KMS-11 (cell line): ENCODE data around the gene CHKB.

Experiments
- H2AFZ ChIP-seq: fragments of 200-600 bp; sonication (generic); 2 replicates; pipeline ENCODE4 v1.6.1; 2016; ENCODE audit warnings: antibody characterized with exemption, mixed run types, low read depth
- H3K27ac ChIP-seq: fragments of 200-600 bp; sonication (generic); 2 replicates; pipeline ENCODE4 v1.6.1; 2016; ENCODE audit warnings: mild to moderate bottlenecking, mixed run types
- H3K27me3 ChIP-seq: fragments of 200-600 bp; sonication (generic); 2 replicates; pipeline ENCODE4 v1.6.1; 2017; ENCODE audit warnings: mild to moderate bottlenecking, low read depth, mixed run types, moderate library complexity; ENCODE audit not compliant: insufficient read depth
- H3K36me3 ChIP-seq: fragments of 200-600 bp; sonication (generic); 2 replicates; pipeline ENCODE4 v1.6.1; 2017; ENCODE audit warnings: mild to moderate bottlenecking, mixed run types; ENCODE audit not compliant: insufficient read depth
- H3K4me1 ChIP-seq: fragments of 200-600 bp; sonication (generic); 2 replicates; pipeline ENCODE4 v1.6.1; 2016; ENCODE audit warnings: mild to moderate bottlenecking, low read depth, mixed run types; ENCODE audit not compliant: poor library complexity, severe bottlenecking
- H3K4me2 ChIP-seq: fragments of 200-600 bp; sonication (generic); 2 replicates; pipeline ENCODE4 v1.7.0; 2016; ENCODE audit warnings: mild to moderate bottlenecking, mixed run types
- H3K4me3 ChIP-seq: fragments of 200-600 bp; sonication (generic); IDR thresholded peaks from 2 replicates; pipeline ENCODE4 v1.6.1; 2017; ENCODE audit warnings: low read depth, low read length, mixed read lengths; ENCODE audit not compliant: insufficient read depth
- H3K79me2 ChIP-seq: fragments of 200-600 bp; sonication (generic); 2 replicates; pipeline ENCODE4 v1.6.1; 2016; ENCODE audit warnings: low read depth, mixed run types; ENCODE audit not compliant: insufficient read depth
- H3K9ac ChIP-seq: fragments of 200-600 bp; sonication (generic); 2 replicates; pipeline ENCODE4 v1.6.1; 2016; ENCODE audit warnings: mild to moderate bottlenecking, mixed run types
- H4K20me1 ChIP-seq: fragments of 200-600 bp; sonication (generic); 2 replicates; pipeline ENCODE4 v1.6.1; 2016; ENCODE audit warnings: mild to moderate bottlenecking, mixed run types; ENCODE audit not compliant: insufficient read depth
- TF ChIP-seq, protein P1 (sequence below): fragments of 200-600 bp; sonication (generic); conservative IDR thresholded peaks from 2 replicates; pipeline ENCODE4 v1.6.1; 2017; ENCODE audit warnings: low read depth, mild to moderate bottlenecking, antibody characterized with exemption, low read length, moderate library complexity, mixed read lengths

Gene CHKB

DNA sequence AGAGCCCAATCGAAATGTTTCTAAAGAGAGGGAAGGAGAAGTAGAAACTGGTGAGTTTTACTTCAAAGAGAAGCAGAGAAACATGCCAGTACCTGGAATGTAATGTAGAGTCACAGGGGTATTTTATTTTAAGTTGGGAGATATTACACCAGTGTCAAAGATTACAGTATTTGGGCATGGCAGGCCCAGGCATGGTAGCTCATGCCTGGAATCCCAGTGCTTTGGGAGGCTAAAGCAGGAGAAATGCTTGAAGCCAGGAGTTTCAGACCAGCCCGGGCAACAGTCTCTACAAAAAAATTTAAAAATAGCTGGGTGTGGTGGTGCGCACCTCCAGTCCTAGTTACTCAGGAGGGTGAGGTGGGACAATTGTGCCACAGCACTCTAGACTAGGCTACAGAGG is 22.6 kb downstream of the CHKB start:
- Histone ChIP-seq H3K27ac (no peak overlapping the region), H3K79me2 (no peaks in the 10 kb centered on the region), H3K4me2 (no peak overlapping the region), H3K36me3 (no peaks in the 10 kb centered on the region), H3K27me3 (no peaks in the 10 kb centered on the region), H3K4me1 (peaks cover 6% of the 10 kb centered on the region), H2AFZ (no peak overlapping the region), H3K9ac (no peak overlapping the region), H4K20me1 (no peaks in the 10 kb centered on the region), H3K4me3 (no peak overlapping the region)
- TF ChIP-seq, protein P1, sequence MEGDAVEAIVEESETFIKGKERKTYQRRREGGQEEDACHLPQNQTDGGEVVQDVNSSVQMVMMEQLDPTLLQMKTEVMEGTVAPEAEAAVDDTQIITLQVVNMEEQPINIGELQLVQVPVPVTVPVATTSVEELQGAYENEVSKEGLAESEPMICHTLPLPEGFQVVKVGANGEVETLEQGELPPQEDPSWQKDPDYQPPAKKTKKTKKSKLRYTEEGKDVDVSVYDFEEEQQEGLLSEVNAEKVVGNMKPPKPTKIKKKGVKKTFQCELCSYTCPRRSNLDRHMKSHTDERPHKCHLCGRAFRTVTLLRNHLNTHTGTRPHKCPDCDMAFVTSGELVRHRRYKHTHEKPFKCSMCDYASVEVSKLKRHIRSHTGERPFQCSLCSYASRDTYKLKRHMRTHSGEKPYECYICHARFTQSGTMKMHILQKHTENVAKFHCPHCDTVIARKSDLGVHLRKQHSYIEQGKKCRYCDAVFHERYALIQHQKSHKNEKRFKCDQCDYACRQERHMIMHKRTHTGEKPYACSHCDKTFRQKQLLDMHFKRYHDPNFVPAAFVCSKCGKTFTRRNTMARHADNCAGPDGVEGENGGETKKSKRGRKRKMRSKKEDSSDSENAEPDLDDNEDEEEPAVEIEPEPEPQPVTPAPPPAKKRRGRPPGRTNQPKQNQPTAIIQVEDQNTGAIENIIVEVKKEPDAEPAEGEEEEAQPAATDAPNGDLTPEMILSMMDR, result no peak

DNA sequence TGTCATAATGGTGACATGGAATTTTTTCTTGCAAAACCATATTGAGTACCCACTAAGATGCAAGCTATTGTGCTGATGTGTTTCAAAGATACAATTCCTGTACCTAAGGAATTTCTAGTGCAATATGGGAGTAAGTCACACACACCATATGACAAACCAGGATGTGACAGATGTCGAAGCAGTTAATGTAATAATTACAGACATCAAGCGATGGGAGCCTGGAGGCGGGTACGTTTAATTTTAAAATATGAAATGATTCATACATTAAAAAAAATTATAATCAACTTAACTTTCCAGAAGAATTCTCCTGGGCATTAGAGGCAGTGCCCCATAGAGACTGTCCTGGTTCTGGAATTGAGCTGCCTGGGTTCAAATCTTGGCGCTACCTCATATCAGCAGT is 25.9 kb downstream of the CHKB start:
- H3K4me3 ChIP-seq, result no peak overlapping the region
- TF ChIP-seq, protein P1, result no peak
- no peaks in the 10 kb centered on the region for H3K79me2 ChIP-seq
- H2AFZ ChIP-seq, result no peak overlapping the region
- H4K20me1 ChIP-seq, result no peaks in the 10 kb centered on the region
- H3K36me3 ChIP-seq, result no peaks in the 10 kb centered on the region
- no peak overlapping the region for H3K9ac ChIP-seq
- no peaks in the 10 kb centered on the region for H3K27me3 ChIP-seq
- H3K4me1 ChIP-seq, result no peaks in the 10 kb centered on the region
- H3K27ac ChIP-seq, result no peak overlapping the region
- H3K4me2 ChIP-seq, result no peak overlapping the region

DNA sequence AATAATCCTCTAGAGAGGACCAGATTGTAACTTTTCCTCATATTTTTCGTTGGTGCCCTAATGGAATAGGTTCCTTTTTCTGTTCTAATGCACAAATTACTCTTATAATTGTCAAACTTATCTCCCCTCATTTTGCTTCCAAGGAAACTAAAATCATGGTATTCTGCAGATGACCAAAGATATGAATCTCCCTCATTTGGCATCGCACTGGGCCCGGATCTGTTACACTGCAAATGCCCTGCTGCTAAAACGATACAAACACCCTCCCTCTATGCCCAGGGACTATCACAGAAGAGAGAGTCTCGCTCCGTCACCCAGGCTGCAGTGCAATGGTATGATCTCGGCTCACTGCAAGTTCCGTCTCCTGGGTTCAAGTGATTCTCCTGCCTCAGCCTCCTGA is 29.3 kb downstream of the CHKB start:
- H3K79me2 ChIP-seq, result no peaks in the 10 kb centered on the region
- H2AFZ ChIP-seq, result no peak overlapping the region
- no peak overlapping the region for H3K4me3 ChIP-seq
- no peaks in the 10 kb centered on the region for H3K36me3 ChIP-seq
- no peaks in the 10 kb centered on the region for H3K27me3 ChIP-seq
- H3K4me2 ChIP-seq, result no peak overlapping the region
- TF ChIP-seq, protein P1, result no peak
- no peak overlapping the region for H3K9ac ChIP-seq
- H4K20me1 ChIP-seq, result no peaks in the 10 kb centered on the region
- H3K27ac ChIP-seq, result no peak overlapping the region
- no peaks in the 10 kb centered on the region for H3K4me1 ChIP-seq

DNA sequence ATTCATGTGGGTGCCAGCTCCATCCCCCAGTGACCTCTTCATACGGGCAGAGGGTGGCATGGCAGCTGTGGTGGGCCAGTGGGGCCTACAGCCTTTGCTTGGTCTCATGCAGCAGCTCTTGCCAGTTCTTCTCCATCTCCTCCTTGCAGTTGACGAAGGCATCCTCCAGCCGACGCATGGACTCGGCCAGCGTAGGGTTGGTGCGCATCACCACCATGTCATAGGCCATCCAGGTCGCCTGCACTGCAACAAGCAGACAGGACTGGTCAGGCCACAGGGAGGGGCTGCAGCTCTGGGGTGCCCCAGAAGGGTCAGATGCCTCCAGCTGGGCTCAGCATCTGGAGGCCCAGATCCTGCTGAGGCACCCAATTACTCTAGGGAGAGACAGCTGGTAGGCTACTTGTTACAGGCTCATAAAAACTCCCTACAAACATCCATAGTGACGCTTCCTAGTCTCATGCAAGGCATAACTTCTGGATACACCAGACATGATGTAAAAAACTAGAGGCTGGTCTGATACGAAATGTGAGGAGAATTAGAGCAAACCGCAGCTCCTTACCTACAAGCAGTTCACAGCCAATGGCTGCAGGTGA is 31.4 kb downstream of the CHKB start:
- TF ChIP-seq, protein P1, result no peak
- H3K27ac ChIP-seq, result no peak overlapping the region
- H3K27me3 ChIP-seq, result no peaks in the 10 kb centered on the region
- H3K79me2 ChIP-seq, result no peaks in the 10 kb centered on the region
- H2AFZ ChIP-seq, result no peak overlapping the region
- H4K20me1 ChIP-seq, result no peaks in the 10 kb centered on the region
- H3K4me2 ChIP-seq, result no peak overlapping the region
- H3K36me3 ChIP-seq, result no peaks in the 10 kb centered on the region
- H3K4me1 ChIP-seq, result no peaks in the 10 kb centered on the region
- no peak overlapping the region for H3K4me3 ChIP-seq
- H3K9ac ChIP-seq, result no peak overlapping the region
